Measurements from ENCODE around the gene VDR.

DNA sequence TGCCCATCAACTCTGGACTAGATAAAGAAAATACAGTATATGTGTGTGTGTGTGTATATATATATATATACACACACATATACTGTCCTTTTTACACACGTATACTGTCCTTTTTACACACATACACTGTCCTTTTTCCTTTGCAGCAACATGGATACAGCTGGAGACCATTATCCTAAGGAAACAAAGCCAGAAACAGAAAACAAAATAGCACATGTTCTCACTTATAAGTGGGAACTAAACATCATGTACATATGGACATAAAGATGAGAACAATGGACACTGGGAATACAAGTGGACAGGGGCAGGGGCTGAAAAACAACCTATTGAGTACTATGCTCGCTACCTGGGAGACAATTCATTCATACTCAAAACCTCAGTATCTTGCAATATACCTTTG lies 23.7 kb downstream of the VDR start:
- TF ChIP-seq CTCF (IDR thresholded peaks at IDR 0.05; ENCODE audit: poor library complexity): no peak
- no peak for TF ChIP-seq EZH2 (IDR thresholded peaks at IDR 0.05; ENCODE audit: borderline replicate concordance)
